K562 (cell line): ENCODE data around the gene DBNDD2. TPM values are rescaled to one million over a fixed set of nuclear protein-coding genes. Genes with fewer than 3 reads are reported as not detected.

Experiments used
- BACH1 ChIP-seq: fragments of 200-800 bp; sonication (Bioruptor generic); IDR thresholded peaks from 2 replicates; pipeline ENCODE4 v1.6.1; 2016; ENCODE audit warnings: missing genetic modification characterization, missing compliant biosample characterization
- DACH1 ChIP-seq: fragments of 450-650 bp; IDR thresholded peaks from 2 replicates; pipeline ENCODE4 v1.6.1; 2018; ENCODE audit not compliant: partially characterized antibody
- HLTF ChIP-seq: fragments of 450-650 bp; IDR thresholded peaks from 2 replicates; pipeline ENCODE4 v1.6.1; 2016
- HNRNPH1 ChIP-seq: fragments of 200-400 bp; formaldehyde crosslinking; optimal IDR thresholded peaks from 2 replicates; pipeline ENCODE3; 2017; ENCODE audit warnings: low read depth, mild to moderate bottlenecking, low read length, moderate library complexity
- MBD2 ChIP-seq: sonication (generic); IDR thresholded peaks from 2 replicates; pipeline ENCODE4 v1.6.1; 2016; ENCODE audit warnings: low read depth, borderline replicate concordance
- MECOM ChIP-seq: fragments of 250-450 bp; sonication (Bioruptor Pico); IDR thresholded peaks from 2 replicates; pipeline ENCODE4 v1.8.0; 2022; ENCODE audit warnings: inconsistent platforms
- NCOA2 ChIP-seq, 2 experiments: fragments of 450-650 bp; IDR thresholded peaks; 2 replicates each; pipeline ENCODE4 v1.6.1; 2018; ENCODE audit warnings: mild to moderate bottlenecking in 2 of 2, moderate library complexity in 1 of 2; ENCODE audit not compliant: partially characterized antibody in 2 of 2
- OTX1 ChIP-seq: fragments of 450-650 bp; formaldehyde crosslinking; IDR thresholded peaks from 2 replicates; pipeline ENCODE4 v1.4.0; 2022; ENCODE audit warnings: mild to moderate bottlenecking
- PHF20 ChIP-seq: fragments of 450-650 bp; IDR thresholded peaks from 2 replicates; pipeline ENCODE4 v1.6.1; 2018; ENCODE audit not compliant: partially characterized antibody
- PHF8 ChIP-seq: fragments of 200-600 bp; sonication (generic); IDR thresholded peaks from 2 replicates; pipeline ENCODE4 v1.6.1; 2012; ENCODE audit warnings: mixed run types, mild to moderate bottlenecking, inconsistent platforms, low read length, moderate library complexity, borderline replicate concordance
- POLR2AphosphoS5 ChIP-seq: IDR thresholded peaks from 2 replicates; pipeline ENCODE4 v1.6.1; 2011; ENCODE audit warnings: mild to moderate bottlenecking, low read depth, low read length, moderate library complexity; ENCODE audit not compliant: control insufficient read depth, insufficient read depth
- POLR2H ChIP-seq: IDR thresholded peaks from 2 replicates; pipeline ENCODE4 v1.6.1; 2016; ENCODE audit warnings: missing genetic modification characterization, low read depth, mild to moderate bottlenecking, control low read depth, missing compliant biosample characterization, moderate library complexity
- PTBP1 ChIP-seq: fragments of 200-400 bp; formaldehyde crosslinking; IDR thresholded peaks from 2 replicates; pipeline ENCODE4 v1.6.1; 2017; ENCODE audit warnings: low read depth, low read length
- RBBP5 ChIP-seq: fragments of 200-600 bp; sonication (generic); IDR thresholded peaks from 2 replicates; pipeline ENCODE4 v1.6.1; 2012; ENCODE audit warnings: borderline replicate concordance, mild to moderate bottlenecking, low read length, control low read depth, inconsistent platforms; ENCODE audit not compliant: insufficient read depth, poor library complexity, severe bottlenecking
- RHOXF2B ChIP-seq: fragments of 250-450 bp; sonication (Bioruptor Pico); conservative IDR thresholded peaks from 2 replicates; pipeline ENCODE4 v1.5.1; 2021
- SMARCC2 ChIP-seq: fragments of 450-650 bp; IDR thresholded peaks from 2 replicates; pipeline ENCODE4 v1.6.1; 2017; ENCODE audit warnings: antibody characterized with exemption, moderate library complexity, mild to moderate bottlenecking, low read depth
- SREBF2 ChIP-seq: sonication (generic); formaldehyde crosslinking; IDR thresholded peaks from 2 replicates; pipeline ENCODE4 v1.4.0; 2020; ENCODE audit warnings: mild to moderate bottlenecking, missing genetic modification reagents
- TARDBP ChIP-seq: fragments of 450-650 bp; IDR thresholded peaks from 2 replicates; pipeline ENCODE4 v1.6.1; 2016
- USF2 ChIP-seq: sonication (generic); formaldehyde crosslinking; IDR thresholded peaks from 2 replicates; pipeline ENCODE4 v1.5.0; 2020; ENCODE audit warnings: missing genetic modification reagents
- ZFP91 ChIP-seq: sonication (generic); formaldehyde crosslinking; IDR thresholded peaks from 2 replicates; pipeline ENCODE4 v1.8.0; 2022; ENCODE audit warnings: mild to moderate bottlenecking, missing genetic modification reagents
- ZNF12 ChIP-seq: sonication (generic); formaldehyde crosslinking; IDR thresholded peaks from 2 replicates; pipeline ENCODE4 v1.4.0; 2020; ENCODE audit warnings: mild to moderate bottlenecking, missing genetic modification reagents
- ZNF217 ChIP-seq: sonication (generic); formaldehyde crosslinking; IDR thresholded peaks from 2 replicates; pipeline ENCODE4 v1.8.0; 2022; ENCODE audit warnings: mild to moderate bottlenecking, missing genetic modification reagents
- ZNF274 ChIP-seq: IDR thresholded peaks from 2 replicates; pipeline ENCODE4 v1.6.1; 2011; ENCODE audit warnings: low read depth, mild to moderate bottlenecking, low read length, moderate library complexity, borderline replicate concordance
- ZNF449 ChIP-seq: fragments of 250-450 bp; sonication (Bioruptor Pico); IDR thresholded peaks from 2 replicates; pipeline ENCODE4 v1.8.0; 2022; ENCODE audit warnings: moderate library complexity, mild to moderate bottlenecking, inconsistent platforms
- ZNF511 ChIP-seq: sonication (generic); formaldehyde crosslinking; IDR thresholded peaks from 2 replicates; pipeline ENCODE4 v1.8.0; 2022; ENCODE audit warnings: mild to moderate bottlenecking, missing genetic modification reagents
- ZNF780A ChIP-seq: fragments of 250-450 bp; sonication (Bioruptor Pico); IDR thresholded peaks from 2 replicates; pipeline ENCODE4 v1.5.0; 2021; ENCODE audit warnings: mild to moderate bottlenecking
- polyA plus RNA-seq, 8 experiments: library from polyadenylated mRNA; depleted of rRNA in 4 of 8; stranded (reverse) in 5 of 8; unstranded in 3 of 8; fragments of >200 nt; fragmentation: Nextera tagmentation in 2 of 8; fragmentation: Illumina TruSeq in 1 of 8; extraction: Ambion mirVana in 2 of 8; extraction: Trizol in 1 of 8; gene quantifications; 2 replicates each; pipeline versions ENCODE4 v1.2.1 to v1.2.3, GENCODE V29; 2011 to 2014; ENCODE audit warnings: inconsistent platforms in 1 of 8, missing spikeins in 1 of 8
- total RNA-seq, 7 experiments: library from RNA; depleted of rRNA in 6 of 7; stranded (reverse); fragments of >200 nt in 6 of 7; fragmentation: Illumina TruSeq in 2 of 7; extraction: Trizol in 2 of 7; gene quantifications; 2 replicates each; pipeline versions ENCODE4 v1.2.1 to v1.2.3, GENCODE V29; 2011 to 2021; ENCODE audit warnings: low replicate concordance in 1 of 7

Gene DBNDD2
- total and polyA plus RNA-seq, 9 of the 15 experiments (the other 6 are each of a cell fraction or from before 2014, with no cell fraction given): 12.8 to 64.0 (median 35.8) TPM

- no peak for TF ChIP-seq ZNF12 (CRISPR knock-in tag)
- TF ChIP-seq MECOM (CRISPR knock-in tag): no peak
- no peak for TF ChIP-seq BACH1 (tag)
- TF ChIP-seq ZNF274: no peak
- no peak for TF ChIP-seq OTX1
- no peak for TF ChIP-seq RHOXF2B (CRISPR knock-in tag)
- no peak for TF ChIP-seq TARDBP
- TF ChIP-seq ZNF780A (CRISPR knock-in tag): no peak
- TF ChIP-seq DACH1: peak; percentile 46
- no peak for TF ChIP-seq SMARCC2
- TF ChIP-seq ZNF217 (CRISPR knock-in tag): no peak
- no peak for TF ChIP-seq PTBP1
- TF ChIP-seq HLTF: no peak
- TF ChIP-seq RBBP5: peak; percentile 61
- peak; percentile 66 for TF ChIP-seq POLR2H (tag)
- no peak for TF ChIP-seq SREBF2 (CRISPR knock-in tag)
- TF ChIP-seq PHF8: peak; percentile 94
- TF ChIP-seq POLR2AphosphoS5: peak; percentile 87
- 0 out of 2 replicates have a peak, but pooled peaks have one; percentile 27 for TF ChIP-seq ZFP91 (CRISPR knock-in tag)
- TF ChIP-seq MBD2: peak; percentile 92
- TF ChIP-seq NCOA2 (IDR thresholded peaks at IDR 0.05; ENCODE audit: partially characterized antibody in 2 of 2): no peak
- TF ChIP-seq ZNF449 (CRISPR knock-in tag): no peak
- TF ChIP-seq HNRNPH1: no peak
- TF ChIP-seq ZNF511 (CRISPR knock-in tag): no peak
- TF ChIP-seq PHF20: peak; percentile 59
- no peak for TF ChIP-seq USF2 (CRISPR knock-in tag)
Observed at GRCh38 chr20:45362804-45363610, 45.1 kb upstream of the DBNDD2 start, which contains the start of gene SYS1 (continued).
